GM18907 (cell line): Measurements from ENCODE around the gene TEX10.
"Not testable (repeated sequence)": the region's sequence is repeated elsewhere in the genome, so short reads cannot be mapped to it uniquely, and the experiment has no call there.

Experiments used
- ATAC-seq: cut with Tn5 transposase; IDR thresholded peaks from one replicate; pipeline ENCODE4 v1.9.1; 2021; ENCODE audit warnings: mild to moderate bottlenecking, moderate library complexity; ENCODE audit not compliant: unreplicated experiment

The TEX10 gene

GRCh38 chr9:100352727-100353505 lies at the start of gene TEX10:
TSS of gene TEX10 (minus strand) at chr9:100352942. CDS start at chr9:100349363, 3,579 bp downstream.
- peak; percentile 89 for ATAC-seq

DNA sequence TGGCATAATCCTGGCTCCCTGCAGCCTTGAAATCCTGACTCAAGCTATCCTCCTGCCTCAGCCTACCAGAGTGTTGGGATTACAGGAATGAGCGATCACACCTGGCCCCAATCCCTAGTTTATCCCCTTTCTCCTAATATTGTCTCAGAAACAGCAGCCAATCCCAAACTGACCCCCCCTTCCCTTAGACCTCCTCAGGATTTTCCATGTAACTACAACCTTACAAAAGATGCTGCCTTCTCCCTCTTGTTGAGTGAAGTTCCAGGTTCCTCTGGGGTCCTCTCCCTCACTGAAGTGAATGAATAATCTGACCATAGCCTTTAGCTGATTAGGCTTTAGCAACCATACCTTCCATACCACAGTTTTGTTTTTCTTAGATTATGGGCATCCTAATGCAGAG lies 48.3 kb upstream of the TEX10 start:
- no peak for ATAC-seq

DNA sequence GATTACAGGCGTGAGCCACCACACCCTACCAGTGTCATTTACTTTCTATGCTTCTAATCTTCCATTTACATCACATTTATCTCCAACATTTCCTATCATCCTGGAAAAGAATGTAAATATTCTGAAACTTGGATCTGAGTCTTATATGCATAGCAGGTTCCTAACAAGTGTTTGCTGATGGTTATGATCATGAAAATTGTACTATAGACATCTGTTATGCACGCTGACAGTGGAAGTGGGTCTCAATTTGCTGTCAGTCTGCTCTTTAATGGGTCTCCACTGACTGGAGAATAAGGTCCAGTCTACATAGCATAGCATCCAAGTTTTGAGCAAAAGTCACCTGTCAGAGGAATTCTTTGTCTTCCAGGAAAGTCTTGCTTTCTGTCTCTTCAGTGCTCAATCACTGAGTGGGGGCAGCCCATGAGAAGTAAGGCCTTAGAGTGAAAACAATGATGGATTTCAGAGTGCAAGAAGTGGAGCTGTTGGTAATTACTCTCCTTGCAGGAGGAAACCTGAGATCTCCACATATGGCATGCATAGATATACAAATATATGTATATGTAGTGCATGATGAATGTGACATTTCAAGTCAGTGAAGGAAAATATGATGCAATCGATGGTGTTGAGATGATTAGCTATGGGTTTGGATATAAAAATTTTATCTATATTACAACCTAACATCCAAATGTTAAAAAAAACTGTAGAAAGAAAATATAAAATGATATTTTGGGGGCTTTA lies 45.0 kb upstream of the TEX10 start:
- no peak for ATAC-seq

- no peak for ATAC-seq
Measured at GRCh38 chr9:100396769-100397168, 44.0 kb upstream of the TEX10 start.

- ATAC-seq: no peak
Measured at GRCh38 chr9:100394816-100395215, 42.1 kb upstream of the TEX10 start.

GRCh38 chr9:100394032-100394695 lies 41.4 kb upstream of the TEX10 start:
- no peak for ATAC-seq

GRCh38 chr9:100392989-100393388 lies 40.2 kb upstream of the TEX10 start:
- ATAC-seq: not testable (repeated sequence)

DNA sequence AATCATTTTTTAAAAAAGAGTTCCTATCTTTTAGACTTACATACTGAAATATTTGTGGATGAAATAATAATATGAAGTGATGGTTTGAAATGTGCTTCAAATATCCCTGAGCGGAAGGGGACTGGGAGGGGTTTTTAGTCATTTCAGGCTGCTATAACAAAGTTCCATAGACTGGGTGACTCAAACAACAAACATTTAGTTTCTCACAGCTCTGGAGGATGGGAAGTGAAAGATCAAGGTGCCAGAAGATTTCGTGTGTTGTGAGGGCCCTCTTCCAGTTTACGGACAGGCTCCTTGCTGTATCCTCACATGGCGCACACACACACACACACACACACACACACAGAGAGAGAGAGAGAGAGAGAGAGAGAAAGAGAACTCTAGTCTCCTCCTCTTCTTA lies 27.1 kb upstream of the TEX10 start:
- no peak for ATAC-seq

DNA sequence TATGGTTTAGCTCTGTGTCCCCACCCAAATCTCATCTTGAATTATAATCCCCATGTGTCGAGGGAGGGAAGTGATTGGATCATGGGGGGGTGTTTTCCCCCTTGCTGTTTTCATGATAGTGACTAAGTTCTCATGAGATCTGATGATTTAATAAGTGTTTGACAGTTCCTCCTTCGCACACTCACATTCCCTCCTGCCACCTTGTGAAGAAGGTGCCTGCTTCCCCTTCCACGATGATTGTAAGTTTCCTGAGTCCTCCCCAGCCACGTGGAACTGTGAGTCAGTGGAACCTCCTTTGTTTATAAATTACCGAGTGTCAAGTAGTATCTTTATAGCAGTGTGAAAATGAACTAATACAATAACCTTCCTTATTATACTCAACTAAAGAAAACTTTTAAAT lies 24.3 kb upstream of the TEX10 start:
- no peak for ATAC-seq

DNA sequence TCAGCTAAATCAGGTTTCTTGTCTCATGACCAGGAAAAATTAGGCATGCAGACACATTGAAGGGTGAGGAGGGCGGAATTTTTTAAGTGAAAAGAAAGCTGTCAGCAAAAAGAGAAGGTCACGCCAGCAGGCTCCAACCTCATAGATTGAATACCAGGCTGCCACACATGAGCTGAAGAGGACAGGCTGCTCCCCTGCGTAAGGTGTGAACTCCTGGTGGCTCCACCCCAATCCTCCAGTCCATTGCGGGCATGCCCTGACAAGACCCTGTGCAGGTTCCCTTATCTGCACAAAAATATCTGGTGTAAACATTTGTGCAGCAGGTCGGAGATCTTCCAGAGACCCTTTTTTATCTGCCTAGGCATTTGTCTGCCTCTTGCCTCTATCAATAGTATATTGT lies 22.9 kb upstream of the TEX10 start:
- ATAC-seq: no peak

DNA sequence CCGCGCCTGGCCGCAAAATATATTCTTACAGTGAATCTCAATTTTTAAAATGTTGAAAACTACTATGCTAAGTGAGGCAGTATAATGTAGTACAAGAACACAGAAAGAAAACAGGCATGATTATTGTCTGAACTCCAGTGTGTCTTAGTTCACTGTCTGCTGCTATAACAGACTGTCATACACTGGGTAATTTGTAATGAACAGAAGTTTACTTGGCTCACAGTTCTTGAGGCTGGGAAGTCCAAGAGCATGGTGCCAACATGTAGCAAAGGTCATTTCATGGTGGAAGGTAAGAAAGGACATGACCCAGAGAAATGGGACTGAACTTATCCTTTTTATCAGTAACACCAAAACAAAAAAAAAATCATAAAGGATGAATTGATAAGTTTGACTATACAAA lies 19.9 kb upstream of the TEX10 start:
- no peak for ATAC-seq

GRCh38 chr9:100370064-100370723 lies 17.5 kb upstream of the TEX10 start:
- ATAC-seq: no peak

- no peak for ATAC-seq
Measured at GRCh38 chr9:100368672-100369071, 15.9 kb upstream of the TEX10 start.

GRCh38 chr9:100366121-100366520 lies 13.4 kb upstream of the TEX10 start:
- no peak for ATAC-seq

DNA sequence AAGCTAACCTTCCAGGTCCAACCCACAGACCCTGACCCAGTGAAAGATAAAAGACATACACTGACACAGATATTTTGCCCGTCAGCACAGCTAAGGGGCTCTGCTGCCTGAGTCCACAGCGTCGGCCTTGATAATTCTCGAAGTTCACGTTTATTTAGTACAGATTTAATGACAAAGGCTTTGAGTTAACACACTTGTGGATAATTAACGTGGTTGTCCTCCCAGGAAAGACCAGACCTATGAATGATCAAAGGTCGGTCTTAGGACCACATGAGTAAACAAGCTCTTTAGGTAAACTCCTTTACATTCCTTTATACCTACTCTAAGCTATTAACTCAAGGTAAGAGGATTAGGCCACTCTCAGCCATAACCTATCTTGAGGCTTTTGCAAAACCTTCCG lies 11.3 kb upstream of the TEX10 start:
- no peak for ATAC-seq

DNA sequence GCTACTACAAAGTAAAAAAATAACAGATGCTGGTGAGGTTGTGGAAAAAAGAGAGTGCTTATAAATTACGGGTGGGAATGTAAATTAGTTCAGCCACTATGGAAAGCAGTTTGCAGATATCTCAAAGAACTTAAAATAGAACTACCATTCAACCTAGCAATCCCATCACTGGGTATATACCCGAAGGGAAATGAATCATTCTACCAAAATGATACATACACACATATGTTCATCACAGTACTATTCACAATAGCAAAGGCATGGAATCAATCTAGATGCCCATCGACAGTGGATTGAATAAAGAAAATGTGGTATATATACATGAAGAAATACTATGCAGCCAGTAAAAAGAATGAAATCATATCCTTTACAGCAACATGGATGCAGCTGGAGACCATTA lies 6.3 kb upstream of the TEX10 start:
- ATAC-seq: no peak

DNA sequence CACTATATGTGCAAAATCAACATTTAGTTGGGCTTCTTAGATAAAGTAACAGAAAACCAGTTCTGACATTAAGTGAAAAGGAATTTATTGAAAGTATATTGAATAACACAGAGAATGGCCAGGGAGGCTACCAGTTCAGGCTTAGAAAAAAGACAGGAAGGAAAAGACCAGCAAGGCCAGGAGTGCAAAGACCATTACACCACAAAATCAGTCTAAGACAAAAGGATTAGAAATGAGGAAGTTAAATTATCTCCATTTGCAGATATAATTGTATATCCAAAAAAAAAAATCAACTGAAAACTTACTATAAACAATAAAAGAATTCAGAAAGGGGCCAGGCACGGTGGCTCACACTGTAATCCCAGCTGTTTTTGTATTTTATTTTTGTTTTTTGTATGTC lies 4.8 kb upstream of the TEX10 start:
- ATAC-seq: no peak

DNA sequence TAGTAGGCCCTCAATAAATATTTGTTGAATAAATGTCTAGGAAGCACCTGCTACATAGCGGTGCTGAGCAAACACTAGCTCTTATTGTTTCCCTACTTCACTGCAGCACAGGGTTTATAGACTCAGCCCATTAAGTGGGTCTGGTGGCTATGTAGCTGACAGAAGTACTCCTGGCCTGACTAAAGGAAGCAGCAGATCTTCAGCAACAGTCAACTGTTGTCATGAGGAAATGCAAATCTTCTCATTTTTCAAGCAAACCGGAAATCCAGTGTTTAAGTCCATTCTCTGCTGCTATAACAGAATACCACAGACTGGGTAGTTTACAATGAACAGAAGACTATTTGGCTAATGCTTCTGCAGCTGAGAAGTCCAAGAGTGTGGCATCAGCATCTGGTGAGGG lies 2.8 kb upstream of the TEX10 start:
- ATAC-seq: no peak

DNA sequence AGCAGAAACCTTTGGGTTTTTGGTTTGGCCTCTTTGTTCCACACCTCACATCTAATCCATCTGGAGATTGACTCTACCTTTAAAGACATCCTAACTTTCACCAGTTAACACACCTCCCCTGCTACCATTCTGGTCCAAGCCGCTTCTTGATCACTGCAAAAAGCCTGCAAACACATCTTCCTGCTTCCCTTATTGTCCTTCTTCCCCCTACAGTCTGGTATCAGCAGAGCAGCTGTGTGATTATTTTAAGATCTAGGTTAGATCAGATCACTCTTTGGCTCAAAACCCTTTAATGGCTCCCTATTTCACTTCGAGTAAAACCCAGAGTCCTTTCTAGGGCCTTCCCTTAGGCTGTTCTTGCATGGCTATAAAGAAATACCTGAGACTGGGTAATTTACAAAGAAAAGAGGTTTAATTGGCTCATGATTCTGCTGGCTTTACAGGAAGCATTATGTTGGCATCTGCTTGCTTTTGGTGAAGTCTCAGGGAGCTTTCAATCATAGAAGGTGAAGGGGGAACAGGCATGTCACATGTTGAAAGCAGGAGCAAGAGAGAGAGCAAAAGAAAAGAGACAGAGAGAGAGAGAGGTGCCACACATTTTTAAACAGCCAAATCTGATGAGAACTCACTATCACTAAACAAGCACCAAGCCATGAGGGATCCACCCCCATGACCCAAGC lies 1.5 kb upstream of the TEX10 start:
- ATAC-seq: no peak

- peak; percentile 49 for ATAC-seq
Measured at GRCh38 chr9:100352201-100352726, 478 bp downstream of the TEX10 start.

- no peak for ATAC-seq
Measured at GRCh38 chr9:100351508-100351907, 1.2 kb downstream of the TEX10 start.
